HG03045 (cell line): ENCODE results near the gene DGKQ.

ENCODE experiments used
- ATAC-seq: cut with Tn5 transposase; IDR thresholded peaks from one replicate; pipeline ENCODE4 v1.9.1; 2021; ENCODE audit warnings: mild to moderate bottlenecking, moderate library complexity; ENCODE audit not compliant: unreplicated experiment

Gene DGKQ, protein sequence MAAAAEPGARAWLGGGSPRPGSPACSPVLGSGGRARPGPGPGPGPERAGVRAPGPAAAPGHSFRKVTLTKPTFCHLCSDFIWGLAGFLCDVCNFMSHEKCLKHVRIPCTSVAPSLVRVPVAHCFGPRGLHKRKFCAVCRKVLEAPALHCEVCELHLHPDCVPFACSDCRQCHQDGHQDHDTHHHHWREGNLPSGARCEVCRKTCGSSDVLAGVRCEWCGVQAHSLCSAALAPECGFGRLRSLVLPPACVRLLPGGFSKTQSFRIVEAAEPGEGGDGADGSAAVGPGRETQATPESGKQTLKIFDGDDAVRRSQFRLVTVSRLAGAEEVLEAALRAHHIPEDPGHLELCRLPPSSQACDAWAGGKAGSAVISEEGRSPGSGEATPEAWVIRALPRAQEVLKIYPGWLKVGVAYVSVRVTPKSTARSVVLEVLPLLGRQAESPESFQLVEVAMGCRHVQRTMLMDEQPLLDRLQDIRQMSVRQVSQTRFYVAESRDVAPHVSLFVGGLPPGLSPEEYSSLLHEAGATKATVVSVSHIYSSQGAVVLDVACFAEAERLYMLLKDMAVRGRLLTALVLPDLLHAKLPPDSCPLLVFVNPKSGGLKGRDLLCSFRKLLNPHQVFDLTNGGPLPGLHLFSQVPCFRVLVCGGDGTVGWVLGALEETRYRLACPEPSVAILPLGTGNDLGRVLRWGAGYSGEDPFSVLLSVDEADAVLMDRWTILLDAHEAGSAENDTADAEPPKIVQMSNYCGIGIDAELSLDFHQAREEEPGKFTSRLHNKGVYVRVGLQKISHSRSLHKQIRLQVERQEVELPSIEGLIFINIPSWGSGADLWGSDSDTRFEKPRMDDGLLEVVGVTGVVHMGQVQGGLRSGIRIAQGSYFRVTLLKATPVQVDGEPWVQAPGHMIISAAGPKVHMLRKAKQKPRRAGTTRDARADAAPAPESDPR

DNA sequence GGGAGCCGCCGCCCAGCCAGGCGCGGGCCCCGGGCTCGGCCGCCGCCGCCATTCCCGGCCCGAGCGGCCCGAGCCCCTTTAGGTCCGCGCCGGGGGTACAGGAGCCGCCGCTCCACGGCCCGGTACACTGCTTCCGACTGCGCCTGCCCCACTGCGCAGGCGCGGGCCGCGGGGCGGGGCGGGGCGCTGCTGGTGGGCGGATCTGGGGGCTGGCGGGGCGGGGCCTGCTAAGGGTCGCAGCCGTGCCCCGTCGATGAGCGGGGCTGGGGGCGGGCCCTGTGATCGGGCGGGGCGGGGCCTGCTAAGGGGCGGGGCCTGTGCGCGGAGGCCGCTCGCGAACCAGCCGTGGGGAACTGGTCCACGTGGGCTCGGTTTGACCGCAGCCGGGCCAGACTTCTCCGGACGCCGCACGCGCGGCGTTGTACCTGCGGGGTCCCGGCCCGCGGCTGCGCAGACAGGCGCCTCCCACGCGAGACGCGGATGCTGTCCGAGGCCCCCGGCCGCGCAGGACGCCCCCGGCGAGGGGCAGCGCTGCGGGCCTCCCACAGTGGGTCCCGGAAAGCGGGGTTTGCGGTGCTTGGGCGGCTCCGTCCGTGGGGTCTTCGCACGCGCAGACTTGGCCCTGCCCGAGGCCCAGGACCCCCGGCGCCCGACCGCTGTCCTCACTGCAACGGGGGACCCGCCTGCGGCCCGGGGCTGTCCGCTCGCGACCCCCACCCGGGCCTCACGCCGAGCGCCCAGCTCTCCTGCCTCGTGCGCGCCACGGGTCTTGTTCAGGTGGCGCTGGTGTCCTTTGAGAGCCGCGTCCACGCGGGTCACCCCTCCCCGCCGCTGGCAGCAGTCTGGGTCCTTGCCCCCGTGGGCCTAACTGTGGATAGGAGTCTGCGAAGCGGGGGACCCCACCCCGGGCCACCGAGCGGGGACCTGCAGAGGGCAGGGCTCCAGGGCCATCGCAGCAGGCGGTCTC lies at the start of gene DGKQ:
TSS of gene DGKQ (minus strand) at position 139 of the 967 bp plus-strand sequence. CDS start at position 52, 87 bp downstream.
- peak; percentile 62 for ATAC-seq

DNA sequence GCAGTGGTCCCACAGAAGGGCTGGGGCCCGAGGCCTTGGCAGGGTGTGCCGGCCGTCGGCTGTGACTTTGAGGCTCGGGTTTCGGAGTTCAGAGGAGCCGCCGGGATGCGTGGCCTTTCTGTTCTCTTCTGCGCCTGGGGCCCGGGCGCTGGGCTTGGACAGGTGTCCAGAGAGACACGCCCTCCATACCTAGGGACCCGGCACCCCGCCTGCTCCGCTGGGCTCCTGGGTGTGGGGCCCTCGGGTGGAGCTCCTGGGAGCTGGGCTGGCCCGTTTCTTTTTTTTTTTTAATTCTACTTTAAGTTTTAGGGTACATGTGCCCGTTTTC lies 49.3 kb upstream of the DGKQ start:
- no peak for ATAC-seq

DNA sequence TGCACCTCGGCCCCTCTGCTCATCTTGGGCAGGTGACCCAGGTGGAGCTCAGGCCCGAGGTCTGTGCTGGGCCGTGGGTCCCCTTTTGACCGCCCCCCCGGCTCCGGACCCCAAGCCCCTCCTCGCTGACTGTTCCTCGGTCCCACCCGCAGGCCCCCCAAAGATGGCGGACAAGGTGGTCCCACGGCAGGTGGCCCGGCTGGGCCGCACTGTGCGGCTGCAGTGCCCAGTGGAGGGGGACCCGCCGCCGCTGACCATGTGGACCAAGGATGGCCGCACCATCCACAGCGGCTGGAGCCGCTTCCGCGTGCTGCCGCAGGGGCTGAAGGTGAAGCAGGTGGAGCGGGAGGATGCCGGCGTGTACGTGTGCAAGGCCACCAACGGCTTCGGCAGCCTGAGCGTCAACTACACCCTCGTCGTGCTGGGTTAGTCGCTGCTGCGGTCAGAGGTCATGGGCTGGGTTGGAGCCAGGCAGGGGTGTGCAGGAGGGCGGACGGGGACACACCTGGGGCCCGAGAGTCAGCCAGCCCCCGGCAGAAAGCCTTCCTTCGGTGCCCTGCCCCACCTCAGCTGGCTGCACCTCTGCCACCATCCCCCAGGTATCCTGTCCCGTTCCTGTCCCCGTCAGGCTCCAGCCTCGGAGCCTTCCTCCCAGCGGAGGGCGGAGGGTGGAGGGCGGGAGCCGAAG lies 48.8 kb upstream of the DGKQ start:
- ATAC-seq = no peak

DNA sequence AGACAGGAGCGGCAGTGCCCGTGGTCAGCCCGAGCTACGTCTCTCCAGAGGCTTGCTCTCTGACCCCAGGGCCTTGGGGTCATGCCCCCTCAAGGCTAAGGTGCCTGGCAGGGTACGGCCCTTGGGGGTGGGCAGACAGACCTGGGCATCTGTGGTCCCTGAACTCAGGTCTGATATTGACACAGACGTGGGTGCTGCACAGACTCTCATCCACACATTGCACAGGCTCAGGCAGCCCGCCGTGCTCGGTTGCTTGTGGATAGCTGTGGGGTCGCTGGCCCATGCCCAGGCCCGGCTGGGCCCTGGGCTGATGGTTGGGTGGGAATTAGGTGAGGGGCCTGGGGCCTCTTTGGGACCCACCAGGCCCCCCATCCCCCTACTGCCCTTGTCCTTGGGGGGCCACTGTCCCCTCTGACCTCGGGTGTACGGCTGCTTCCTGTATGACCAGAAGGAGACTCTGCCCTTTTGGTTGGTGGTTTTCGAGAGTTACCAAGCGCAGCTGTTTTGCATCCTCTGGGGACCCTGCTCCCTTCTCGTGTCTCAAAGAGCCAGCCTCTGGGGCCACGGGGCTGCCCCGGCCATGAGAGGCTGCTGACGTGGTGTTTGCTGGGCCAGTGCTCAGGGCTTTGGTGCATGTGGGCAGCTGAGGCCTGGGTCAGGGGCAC lies 48.1 kb upstream of the DGKQ start:
- no peak for ATAC-seq

DNA sequence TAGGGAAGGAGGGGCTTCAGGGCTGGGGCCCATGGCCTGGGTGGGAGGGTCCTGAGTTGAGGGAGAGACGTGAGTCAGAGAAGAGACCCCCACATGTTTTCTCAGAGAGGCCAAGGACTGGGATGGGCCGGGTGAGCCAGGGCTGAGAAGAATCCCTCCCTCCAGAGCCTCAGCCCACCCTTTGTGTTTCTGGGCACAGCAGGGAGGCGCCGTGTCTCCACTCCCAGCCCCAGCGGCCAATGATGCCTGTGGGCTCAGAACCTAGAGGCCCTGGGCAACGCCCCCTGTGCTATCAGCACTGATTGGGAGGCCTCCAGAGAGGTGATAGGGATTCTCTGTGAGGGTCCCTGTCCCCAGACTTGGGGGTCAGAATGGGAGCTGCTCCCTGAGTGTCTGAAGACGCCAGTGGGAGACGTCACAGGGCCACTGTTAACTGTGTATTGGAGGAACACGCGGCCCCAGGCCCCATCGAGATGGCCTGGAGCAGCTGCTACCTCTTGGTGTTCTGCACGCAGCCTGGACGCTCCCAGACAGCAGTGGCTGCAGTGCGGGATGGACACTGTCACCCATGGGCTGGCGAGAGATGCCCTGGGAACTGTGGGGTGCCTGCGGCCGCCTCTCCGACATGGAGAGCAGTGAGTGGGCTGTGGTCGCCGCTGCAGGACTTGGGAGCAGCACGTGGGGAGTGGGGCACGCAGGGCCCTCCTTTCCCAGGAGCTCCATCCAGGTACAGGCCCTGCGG lies 46.5 kb upstream of the DGKQ start:
- no peak for ATAC-seq

DNA sequence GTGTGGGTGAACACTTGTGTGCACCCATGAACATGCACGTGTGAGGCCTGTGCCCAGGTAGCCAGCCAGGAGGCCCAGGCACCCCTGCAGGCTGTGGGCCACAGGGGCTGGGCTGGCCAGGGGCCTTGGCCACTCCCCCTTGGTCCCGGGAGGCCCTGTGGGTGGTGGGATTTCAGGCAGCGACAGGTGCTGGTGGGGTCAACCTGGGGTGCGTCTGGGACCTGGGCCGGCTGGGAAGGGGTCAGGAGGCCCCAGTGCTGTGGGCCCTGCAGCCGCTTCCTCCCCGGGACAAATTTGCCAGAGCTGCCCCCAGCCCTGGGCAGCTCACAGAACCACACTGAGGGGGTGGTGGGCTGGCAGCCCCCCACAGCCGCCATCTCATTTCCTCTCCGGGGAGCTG lies 46.0 kb upstream of the DGKQ start:
- ATAC-seq = no peak

DNA sequence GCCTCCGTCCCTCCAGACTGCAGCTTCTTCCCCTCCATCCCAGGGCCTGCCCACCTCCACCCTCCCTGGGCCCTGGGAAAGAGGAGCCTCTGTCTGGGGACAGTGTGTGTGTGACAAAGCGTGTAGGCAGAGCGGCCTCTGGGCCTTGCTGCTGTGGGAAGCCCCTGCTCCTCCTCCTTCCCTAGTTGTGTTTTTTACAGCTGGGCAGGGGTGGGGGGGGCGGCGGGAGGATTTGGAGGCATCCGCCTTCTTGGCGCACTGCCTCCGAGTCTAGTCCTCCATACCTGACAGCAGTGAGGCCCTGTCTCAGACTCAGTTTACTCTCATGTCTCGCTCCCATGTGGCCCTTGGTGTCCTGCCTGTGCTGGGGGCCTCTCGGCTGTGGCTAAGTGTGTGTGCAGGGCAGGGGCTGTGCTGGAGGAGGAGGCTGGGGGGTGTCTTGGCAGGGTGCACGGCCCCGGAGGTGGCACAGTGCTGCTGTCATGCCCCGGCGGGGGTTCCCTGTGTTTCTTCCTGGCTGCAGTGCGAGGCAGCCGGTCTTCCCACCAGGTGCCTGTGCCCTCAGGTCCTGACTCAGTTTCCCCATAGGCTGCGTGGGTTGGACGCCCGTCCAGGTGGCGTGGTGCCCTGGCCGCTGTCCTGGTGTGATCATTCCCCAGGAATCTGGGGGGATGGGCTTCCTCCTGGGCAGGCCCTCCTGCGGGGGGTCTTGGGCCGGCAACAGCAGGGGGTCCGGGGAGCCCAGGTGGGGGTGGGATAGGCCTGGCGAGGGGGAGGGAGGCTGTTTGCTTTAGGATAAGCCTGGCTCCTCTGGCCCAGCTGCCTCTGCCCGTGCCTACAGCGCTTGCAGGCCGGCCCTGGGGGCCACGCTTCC lies 45.0 kb upstream of the DGKQ start:
- ATAC-seq = no peak

DNA sequence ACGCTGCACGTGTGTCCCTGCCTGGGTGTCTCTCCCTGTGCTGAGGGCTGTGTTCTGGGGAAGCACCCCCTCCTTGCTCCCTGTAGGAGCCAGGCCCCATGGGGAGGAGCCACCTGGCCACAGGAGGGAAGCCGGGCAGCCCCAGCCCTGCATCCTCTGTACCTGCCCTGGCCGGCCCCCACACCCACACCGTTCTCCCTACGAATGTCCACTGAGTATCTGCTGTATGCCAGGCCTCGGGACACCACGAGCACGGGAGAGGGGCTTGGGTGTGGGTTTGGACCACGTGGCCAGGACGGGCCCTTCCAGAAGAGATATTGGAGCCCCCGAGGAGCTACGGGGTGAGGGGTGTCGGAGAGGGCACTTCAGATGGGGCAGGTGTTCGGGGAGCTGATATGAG lies 44.3 kb upstream of the DGKQ start:
- no peak for ATAC-seq

DNA sequence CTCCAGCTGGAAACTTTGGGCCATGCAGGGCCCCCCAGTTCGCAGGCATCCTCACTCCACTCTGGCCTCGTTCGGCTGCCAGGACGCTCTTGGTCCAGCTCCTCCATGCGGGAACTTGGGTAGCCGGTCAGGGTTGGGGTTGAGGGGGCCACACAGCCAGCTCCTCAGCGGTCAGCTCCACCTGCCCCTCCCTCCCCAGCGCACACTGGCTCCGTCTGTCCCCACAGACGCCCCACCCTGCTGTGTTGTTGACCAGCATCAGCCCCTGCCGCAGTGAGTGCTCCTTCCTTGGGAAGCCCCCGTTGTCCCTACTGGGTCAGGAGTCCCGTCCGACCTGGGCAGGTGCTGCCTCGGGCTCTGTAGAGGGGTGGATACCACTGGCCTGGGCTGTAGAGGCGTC lies 43.8 kb upstream of the DGKQ start:
- no peak for ATAC-seq

DNA sequence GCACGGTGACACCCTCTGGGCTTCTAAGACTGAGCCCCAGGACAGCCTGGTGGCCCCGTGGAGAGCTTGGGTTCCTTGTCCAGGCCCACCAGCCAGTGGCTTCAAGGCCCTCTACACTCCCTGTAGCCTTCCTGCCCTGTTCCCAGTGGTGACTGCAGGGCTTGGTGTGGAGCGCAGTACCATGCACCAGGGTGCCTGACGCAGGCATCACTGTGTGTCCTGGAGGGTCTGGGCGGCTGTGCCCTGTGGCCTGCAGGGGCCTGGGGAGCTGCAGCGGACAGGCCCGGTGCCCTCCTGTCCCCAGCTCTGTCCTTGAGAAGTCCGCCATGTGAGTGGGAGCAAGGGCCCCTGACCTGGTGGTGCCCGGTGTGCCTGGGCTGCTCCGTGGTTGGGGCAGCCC lies 42.4 kb upstream of the DGKQ start:
- ATAC-seq = no peak

DNA sequence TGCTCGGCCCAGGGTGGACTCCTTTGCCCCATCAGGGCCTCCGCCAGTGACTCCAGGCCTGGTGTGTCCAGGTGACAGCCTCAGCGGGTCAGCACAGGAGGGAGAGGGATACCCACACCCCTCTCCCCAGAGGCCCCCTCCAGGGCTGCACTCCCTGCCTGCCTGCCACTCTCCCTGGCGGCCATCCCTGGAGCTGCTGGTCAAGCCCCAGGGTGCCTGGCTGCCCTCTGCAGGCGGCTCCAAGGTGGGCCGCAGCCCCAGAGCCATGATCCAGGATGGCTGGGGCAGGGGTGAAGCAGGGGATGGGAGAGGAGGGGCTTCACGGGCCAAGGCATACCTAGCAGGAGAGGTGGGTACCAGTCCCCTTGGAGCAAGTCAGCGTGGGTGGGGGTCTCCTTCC lies 41.8 kb upstream of the DGKQ start:
- ATAC-seq = no peak

DNA sequence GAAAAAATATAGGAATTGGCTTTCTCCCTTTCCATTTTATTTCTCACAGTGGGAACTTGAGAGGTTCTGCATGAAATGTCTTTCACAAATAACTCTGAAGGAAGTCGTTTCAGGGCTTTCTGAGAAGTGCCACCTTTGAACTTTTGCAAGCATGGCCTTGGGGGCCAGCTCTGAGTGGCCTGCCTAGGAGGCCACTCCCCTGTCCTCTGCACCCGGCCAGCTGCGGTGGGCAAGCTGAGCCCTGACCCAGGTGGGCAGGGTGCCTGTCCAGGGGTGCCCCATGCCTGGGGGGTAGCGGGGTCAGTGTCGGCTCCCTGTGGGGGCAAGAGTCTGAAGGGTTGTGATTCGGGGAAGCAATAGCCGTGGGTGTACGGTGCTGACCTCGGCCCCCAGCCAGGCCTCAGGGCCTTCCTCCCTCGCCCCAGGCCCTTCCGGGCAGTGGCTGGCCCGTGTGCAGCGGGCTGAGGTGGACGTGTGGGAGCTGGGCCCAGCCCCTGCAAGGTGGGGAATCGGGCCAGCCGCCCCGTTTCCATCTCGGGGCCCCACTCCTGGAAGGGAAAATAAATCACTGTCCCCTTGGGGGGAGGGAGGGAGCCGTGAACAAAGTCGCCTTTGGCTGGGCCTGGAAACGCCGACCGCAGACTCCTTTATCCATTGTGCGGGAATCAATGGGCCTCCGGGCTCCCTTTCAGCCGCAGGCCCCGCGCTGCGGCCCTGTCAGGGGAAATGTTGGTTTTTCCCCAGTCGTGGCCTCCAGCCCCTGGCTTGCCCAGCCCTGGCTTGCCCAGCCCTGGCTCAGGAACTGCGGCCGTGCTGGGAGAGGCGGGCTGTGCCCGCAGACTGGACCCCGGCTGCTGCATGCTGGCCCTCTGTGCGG lies 41.2 kb upstream of the DGKQ start:
- no peak for ATAC-seq

DNA sequence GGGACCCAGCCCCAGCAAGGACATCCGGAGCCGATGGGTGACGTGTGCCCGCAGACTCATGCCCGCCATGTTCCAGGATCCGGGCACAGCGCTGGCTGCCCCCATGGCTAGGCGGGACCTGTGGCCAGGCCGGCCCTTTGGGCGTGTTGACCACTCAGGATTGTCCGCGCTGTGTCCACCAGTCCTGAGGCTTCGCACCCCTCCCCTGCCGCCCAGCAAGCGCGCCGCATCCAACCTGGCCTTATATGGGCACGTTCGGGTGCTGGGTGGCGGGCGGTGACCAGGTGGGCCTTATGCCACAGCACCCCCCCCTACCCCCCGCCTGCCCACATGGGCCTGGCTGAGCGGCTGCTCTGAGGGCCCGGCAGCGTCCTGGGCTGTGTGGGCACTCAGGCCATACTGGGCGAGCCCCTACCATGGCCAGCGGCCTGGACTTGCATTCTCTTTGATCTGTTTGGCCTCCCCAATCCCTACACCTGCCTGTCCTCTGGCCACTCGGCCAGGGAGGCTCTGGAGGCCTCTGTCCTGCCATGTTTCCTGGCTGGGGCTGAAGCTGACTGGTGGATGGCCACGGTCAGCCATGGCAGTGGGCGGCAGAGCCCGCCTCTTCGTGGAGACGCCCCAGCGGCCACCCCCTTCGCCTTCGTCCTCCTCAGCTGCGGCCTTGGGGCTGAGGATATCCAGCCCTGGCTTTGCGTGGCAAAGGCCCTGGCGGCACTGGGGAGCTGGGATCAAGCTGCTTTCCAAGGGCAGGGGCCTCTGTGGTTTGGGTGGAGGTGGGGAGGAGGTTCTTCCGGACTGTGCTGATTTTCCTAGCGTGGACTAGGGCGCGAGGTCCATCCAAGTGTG lies 40.1 kb upstream of the DGKQ start:
- ATAC-seq = no peak

DNA sequence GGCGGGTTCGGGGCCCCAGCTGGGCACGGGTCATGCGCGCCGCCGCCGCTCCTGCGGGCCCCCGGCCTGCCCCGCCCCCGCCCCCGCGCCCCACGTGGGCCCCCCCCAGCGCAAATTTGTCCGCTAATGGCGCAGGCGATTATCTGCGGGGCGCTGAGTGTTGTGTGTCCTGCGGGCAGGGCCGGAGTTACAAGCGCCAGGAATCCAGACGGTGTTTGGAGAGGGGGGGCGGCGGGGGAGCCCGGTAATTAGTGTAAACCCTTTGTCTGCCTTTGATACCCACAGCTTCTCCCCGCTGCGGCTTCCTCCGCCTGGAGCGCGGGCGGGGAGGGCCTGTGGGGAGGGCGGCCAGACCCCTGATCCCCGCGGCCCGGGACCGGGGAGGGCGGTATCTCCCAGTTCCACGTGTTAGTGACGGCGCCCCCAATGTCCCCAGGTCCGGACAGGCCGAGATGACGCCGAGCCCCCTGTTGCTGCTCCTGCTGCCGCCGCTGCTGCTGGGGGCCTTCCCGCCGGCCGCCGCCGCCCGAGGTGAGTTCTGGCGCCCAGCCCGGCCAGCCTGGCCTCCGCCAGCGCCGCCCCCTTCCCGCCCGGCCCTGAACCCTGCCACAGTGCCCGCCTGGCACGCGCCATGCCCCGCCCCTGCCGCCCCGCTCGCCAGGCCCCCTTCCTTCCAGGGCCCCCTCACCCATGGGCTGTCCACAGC lies 38.8 kb upstream of the DGKQ start:
- no peak for ATAC-seq

DNA sequence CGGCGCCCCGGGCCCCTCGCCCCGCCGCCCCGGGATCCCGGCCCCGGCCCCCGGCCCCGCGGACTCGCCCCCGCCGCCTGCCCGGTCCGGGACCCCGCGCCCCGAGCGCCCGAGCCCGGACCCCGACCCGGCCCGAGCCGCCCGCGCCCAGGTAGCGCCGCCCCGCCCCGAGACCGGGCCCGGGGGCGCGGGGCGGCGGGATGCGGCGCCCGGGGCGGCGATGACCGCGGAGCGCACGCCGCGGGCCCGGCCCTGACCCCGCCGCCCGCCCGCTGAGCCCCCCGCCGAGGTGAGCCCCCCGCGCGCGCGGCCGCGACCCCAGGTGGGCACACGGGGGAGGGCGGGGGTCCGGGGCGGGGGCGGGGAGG lies 38.3 kb upstream of the DGKQ start:
- ATAC-seq = no peak
